NK-92 (cell line): Measurements from ENCODE around the gene MSH4.
"Not testable (repeated sequence)": the region's sequence is repeated elsewhere in the genome, so short reads cannot be mapped to it uniquely, and the experiment has no call there.

Experiments used
- DNase-seq: peaks from one replicate; lab custom pipeline; 2025; ENCODE audit not compliant: unreplicated experiment; lab: John Stamatoyannopoulos, UW

MSH4 gene

GRCh38 chr1:75796376-75797272 lies at the start of gene MSH4:
MSH4 (plus strand) TSS chr1:75796882; CDS start chr1:75796986, 104 bp downstream.
- no peak for DNase-seq

DNA sequence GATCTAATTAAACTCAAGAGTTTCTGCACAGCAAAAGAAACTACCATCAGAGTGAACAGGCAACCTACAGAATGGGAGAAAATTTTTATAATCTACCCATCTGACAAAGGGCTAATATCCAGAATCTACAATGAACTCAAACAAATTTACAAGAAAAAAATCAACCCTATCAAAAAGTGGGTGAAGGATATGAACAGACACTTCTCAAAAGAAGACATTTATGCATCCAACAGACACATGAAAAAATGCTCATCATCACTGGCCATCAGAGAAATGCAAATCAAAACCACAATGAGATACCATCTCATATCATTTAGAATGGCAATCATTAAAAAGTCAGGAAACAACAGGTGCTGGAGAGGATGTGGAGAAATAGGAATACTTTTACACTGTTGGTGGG lies 39.5 kb upstream of the MSH4 start:
- DNase-seq, result not testable (repeated sequence)

- DNase-seq, result not testable (repeated sequence)
Observed at GRCh38 chr1:75758543-75758942, 38.1 kb upstream of the MSH4 start.

- no peak for DNase-seq
Observed at GRCh38 chr1:75764057-75764655, 32.5 kb upstream of the MSH4 start.

DNA sequence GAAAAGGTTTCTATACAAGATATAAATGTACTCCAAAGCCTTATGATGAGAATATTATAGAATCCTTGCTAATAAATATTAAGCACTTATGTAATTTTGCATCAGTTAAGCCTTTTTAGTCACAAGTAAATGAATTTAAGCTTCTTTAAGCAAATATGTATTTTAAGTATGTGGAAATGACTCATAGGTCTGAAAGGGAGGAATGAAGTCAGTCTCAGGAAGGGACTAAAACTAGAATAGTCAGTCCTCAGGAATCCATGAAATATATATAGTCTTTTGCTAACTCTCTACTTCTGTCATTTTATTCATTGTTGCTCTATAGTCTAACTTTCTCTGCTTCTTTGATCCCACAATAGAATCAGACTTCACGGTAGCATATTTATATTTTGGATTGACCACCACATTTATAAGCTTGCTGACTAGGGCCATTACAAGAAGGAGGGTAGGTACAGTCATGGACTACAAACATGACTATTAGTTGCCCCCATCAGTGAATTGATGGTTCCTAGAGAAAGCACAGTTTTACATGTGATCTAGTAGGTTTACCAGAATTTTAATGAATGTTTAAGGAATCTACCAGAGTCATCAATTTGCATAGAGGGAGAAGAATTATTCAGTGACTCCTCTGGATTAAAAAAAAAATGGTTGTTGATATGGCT lies 30.9 kb upstream of the MSH4 start:
- no peak for DNase-seq

- DNase-seq, result no peak
Observed at GRCh38 chr1:75768016-75768415, 28.7 kb upstream of the MSH4 start.

- no peak for DNase-seq
Observed at GRCh38 chr1:75770761-75771160, 25.9 kb upstream of the MSH4 start.

DNA sequence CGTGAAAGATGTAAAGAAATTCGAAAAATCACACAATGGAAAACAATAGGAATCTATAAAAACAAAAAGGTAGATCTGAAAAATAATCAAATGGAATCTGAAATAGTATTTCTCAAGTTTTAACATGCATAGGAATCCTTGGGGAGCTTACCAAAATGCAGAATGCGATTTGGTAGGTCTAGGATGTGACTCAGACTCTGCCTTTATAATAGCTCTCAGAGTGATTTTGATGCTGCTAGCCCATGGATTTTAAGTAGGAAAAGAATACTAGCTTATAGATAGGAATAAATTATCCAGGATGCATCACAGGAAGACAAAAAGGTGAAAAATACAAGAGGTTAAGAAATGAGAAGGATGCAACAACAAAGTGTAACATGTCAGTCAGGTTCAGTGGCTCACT lies 24.7 kb upstream of the MSH4 start:
- DNase-seq, result no peak

DNA sequence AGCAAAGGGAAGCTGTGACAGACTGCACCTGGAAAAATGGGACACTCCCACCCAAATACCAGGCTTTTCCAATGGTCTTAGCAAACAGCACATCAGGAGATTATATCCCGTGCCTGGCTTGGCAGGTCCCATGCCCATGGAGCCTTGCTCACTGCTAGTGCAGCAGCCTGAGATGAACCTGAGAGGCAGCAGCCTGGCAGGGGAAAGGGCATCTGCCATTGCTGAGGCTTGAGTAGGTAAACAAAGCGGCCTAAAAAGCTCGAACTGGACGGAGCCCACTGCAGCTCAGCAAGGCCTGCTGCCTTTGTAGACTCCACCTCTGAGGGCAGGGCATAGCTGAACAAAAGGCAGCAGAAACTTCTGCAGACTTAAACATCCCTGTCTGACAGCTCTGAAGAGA lies 18.9 kb upstream of the MSH4 start:
- not testable (repeated sequence) for DNase-seq

DNA sequence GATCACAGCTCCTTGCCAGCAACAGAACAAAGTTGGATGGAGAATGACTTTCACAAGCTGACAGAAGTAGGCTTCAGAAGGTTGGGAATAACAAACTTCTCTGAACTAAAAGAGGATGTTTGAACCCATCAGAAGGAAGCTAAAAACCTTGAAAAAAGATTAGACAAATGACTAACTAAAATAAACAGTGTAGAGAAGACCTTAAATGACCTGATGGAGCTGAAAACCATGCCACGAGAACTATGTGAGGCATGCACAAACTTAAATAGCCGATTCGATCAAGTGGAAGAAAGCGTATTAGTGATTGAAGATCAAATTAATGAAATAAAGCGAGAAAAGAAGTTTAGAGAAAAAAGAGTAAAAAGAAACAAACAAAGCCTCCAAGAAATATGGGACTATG lies 18.0 kb upstream of the MSH4 start:
- DNase-seq, result not testable (repeated sequence)

DNA sequence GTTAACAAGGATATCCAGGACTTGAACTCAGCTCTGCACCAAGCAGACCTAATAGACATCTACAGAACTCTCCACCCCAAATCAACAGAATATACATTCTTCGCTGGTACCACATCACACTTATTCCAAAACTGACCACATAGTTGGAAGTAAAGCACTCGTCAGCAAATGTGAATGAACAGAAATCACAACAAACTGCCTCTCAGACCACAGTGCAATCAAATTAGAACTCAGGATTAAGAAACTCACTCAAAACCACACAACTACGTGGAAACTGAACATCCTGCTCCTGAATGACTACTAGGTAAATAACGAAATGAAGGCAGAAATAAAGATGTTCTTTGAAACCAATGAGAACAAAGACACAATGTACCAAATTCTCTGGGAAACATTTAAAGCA lies 16.5 kb upstream of the MSH4 start:
- DNase-seq, result not testable (repeated sequence)

DNA sequence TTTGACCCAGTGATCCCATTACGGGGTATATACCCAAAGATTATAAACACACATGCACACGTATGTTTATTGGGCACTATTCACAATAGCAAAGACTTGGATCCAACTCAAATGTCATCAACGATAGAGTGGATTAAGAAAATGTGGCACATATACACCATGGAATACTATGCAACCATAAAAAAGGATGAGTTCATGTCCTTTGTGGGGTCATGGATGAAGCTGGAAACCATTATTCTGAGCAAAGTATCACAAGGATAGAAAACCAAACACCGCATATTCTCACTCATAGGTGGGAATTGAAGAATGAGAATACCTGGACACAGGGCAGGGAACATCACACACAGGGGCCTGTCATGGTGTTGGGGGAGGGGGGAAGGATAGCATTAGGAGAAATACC lies 12.8 kb upstream of the MSH4 start:
- DNase-seq, result not testable (repeated sequence)

- DNase-seq, result no peak
Observed at GRCh38 chr1:75785320-75785982, 11.2 kb upstream of the MSH4 start.

DNA sequence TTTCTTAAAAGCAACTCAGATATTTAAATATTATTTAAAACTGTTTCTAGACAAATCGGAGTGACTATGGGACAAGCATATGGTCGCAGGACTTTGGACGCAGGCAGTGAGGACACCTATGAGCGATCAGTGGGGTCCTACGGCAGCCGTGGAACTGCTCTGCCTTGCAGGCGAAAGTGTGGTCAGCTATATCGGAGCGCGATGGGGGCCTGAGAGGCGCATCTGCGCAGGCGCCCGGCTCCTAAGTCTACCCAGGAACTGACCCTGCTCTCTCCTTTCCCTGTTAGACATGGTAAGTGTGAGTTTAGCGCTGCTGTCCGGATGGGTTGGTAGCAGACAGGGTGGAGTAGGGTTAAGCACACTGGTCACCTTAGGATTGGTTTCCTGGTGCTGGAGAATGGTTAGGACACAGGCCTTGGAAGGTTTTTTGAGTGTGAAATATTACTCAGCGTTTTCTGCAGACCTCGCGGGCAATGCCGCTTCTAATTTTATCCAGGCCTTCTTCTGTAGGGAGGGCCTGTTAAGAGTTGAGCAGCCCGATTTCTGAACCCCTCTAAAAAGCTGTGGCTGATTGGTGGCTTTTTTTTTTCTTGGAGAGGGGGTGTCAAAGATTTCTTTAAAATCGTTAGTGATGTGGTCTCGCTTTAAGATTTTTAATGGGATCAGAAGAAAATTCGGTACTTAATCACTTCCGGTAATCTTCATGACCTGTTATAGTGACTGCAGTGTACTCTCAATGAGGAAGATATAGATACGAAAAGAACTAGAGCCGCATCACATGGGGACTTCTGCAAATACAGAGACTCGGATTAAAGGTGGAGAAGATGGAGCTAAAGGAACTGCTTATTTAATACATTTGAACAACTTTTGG lies 10.5 kb upstream of the MSH4 start, which contains the start of gene RABGGTB:
RABGGTB (plus strand) TSS at position 274 of the 871 bp plus-strand sequence; CDS start at position 290, 16 bp downstream.
- DNase-seq, result peak; percentile 44

- DNase-seq, result no peak
Observed at GRCh38 chr1:75786901-75787493, 9.7 kb upstream of the MSH4 start.

DNA sequence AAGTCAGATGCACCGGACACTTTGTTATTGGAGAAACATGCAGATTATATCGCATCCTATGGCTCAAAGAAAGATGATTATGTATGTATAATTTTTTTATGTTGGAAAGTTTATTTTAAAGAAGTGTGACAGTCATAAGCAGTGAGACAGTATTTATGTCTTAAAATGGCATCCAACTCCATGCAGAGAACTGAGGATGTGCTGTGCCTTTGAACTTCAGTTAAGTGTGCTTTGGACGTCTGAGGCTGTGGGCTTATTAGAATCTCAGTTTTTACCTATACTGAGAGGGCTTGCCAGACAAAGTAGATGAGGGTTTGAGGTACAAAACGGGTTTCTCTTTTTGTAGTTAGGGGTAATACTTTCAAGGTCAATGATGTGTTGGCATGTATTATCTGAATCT lies 9.2 kb upstream of the MSH4 start:
- no peak for DNase-seq

- no peak for DNase-seq
Observed at GRCh38 chr1:75789988-75790387, 6.7 kb upstream of the MSH4 start.

DNA sequence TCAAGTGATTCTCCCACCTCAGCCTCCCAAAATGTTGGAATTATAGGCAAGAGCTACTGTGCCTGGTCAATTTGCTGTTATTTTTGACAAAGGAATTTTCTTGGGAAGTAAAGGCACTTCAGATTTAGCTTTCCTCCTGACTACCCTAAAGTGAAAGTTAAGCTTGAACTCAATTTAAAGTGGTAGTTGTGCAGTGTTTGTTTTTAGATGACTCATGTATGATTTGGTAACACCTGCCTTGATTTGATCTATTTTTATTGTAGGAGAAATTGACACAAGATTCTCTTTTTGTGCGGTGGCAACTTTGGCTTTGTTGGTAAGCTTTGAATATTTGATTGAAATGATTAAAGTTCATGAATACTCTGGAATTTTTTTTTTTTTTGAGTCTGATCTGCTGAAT lies 5.7 kb upstream of the MSH4 start:
- DNase-seq, result no peak

- DNase-seq, result no peak
Observed at GRCh38 chr1:75792091-75792490, 4.6 kb upstream of the MSH4 start.

GRCh38 chr1:75794382-75794781 lies 2.3 kb upstream of the MSH4 start:
- DNase-seq, result no peak
